Endothelial cell (in vitro differentiated cells): Measurements from ENCODE around the gene NFRKB. TPM values are rescaled to one million over a fixed set of nuclear protein-coding genes. Genes with fewer than 3 reads are reported as not detected.

Experiments used
- DNase-seq: peaks from one replicate; pipeline ENCODE4 v3.0.0; 2021; ENCODE audit warnings: low spot score
- H3K27ac Mint-ChIP-seq: one replicate; pipeline ENCODE4 v1.8.0; 2021; ENCODE audit warnings: mixed read lengths, inconsistent platforms; ENCODE audit not compliant: unreplicated experiment
- H3K27me3 Mint-ChIP-seq: one replicate; pipeline ENCODE4 v1.8.0; 2021; ENCODE audit warnings: mild to moderate bottlenecking, moderate library complexity, mixed read lengths, inconsistent platforms; ENCODE audit not compliant: unreplicated experiment
- H3K36me3 Mint-ChIP-seq: one replicate; pipeline ENCODE4 v1.8.0; 2021; ENCODE audit warnings: mild to moderate bottlenecking, low read depth, mixed read lengths, inconsistent platforms; ENCODE audit not compliant: unreplicated experiment
- H3K4me1 Mint-ChIP-seq: one replicate; pipeline ENCODE4 v1.8.0; 2021; ENCODE audit warnings: mild to moderate bottlenecking, mixed read lengths, inconsistent platforms; ENCODE audit not compliant: unreplicated experiment
- H3K4me3 Mint-ChIP-seq: one replicate; pipeline ENCODE4 v1.8.0; 2021; ENCODE audit warnings: mild to moderate bottlenecking, mixed read lengths, inconsistent platforms; ENCODE audit not compliant: unreplicated experiment
- H3K9me3 Mint-ChIP-seq: one replicate; pipeline ENCODE4 v1.8.0; 2021; ENCODE audit warnings: mixed read lengths, inconsistent platforms; ENCODE audit not compliant: unreplicated experiment
- total RNA-seq: library from RNA; stranded (reverse); fragmentation: NEBNext Ultra II Directional; extraction: Animal tissue kit (Norgen Biotek cat#: 25700); gene quantifications from one replicate; pipeline ENCODE4 v1.2.1, GENCODE V29; 2021; ENCODE audit not compliant: unreplicated experiment
- TF ChIP-seq, protein P1 (sequence below): fragments of 200-600 bp; sonication (generic); IDR thresholded peaks from one replicate; pipeline ENCODE4 v1.5.0; 2021; ENCODE audit warnings: antibody characterized with exemption; ENCODE audit not compliant: unreplicated experiment

NFRKB gene
- total RNA-seq, 1 donor from 2014 or later: 31.7 TPM

- Mint-ChIP-seq H3K27ac (no peak overlapping the region), H3K4me3 (no peak overlapping the region), H3K4me1 (peaks cover 10% of the 10 kb centered on the region), H3K9me3 (no peaks in the 10 kb centered on the region), H3K27me3 (no peaks in the 10 kb centered on the region), H3K36me3 (no peaks in the 10 kb centered on the region)
- TF ChIP-seq, protein P1, sequence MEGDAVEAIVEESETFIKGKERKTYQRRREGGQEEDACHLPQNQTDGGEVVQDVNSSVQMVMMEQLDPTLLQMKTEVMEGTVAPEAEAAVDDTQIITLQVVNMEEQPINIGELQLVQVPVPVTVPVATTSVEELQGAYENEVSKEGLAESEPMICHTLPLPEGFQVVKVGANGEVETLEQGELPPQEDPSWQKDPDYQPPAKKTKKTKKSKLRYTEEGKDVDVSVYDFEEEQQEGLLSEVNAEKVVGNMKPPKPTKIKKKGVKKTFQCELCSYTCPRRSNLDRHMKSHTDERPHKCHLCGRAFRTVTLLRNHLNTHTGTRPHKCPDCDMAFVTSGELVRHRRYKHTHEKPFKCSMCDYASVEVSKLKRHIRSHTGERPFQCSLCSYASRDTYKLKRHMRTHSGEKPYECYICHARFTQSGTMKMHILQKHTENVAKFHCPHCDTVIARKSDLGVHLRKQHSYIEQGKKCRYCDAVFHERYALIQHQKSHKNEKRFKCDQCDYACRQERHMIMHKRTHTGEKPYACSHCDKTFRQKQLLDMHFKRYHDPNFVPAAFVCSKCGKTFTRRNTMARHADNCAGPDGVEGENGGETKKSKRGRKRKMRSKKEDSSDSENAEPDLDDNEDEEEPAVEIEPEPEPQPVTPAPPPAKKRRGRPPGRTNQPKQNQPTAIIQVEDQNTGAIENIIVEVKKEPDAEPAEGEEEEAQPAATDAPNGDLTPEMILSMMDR: no peak
- DNase-seq: no peak
Measured at GRCh38 chr11:129846508-129847335, 48.7 kb downstream of the NFRKB start.

Other genes with a start within 250 kb of the NFRKB start
- not detected for gene TMEM45B, start 79.7 kb downstream of the NFRKB start, total RNA-seq
- 15.8 TPM for gene PRDM10, start 107.3 kb upstream of the NFRKB start, total RNA-seq
- 815 TPM for gene APLP2, start 174.3 kb upstream of the NFRKB start, total RNA-seq